ENCODE data around the gene HOXD4. TPM values are rescaled to one million over a fixed set of nuclear protein-coding genes. Genes with fewer than 3 reads are reported as not detected.

The HOXD4 gene
- total RNA-seq, 4 donors from 2014 or later: 3.8 to 17.1 (median 16.6) TPM

GRCh38 chr2:176145085-176145969 lies 6.0 kb upstream of the HOXD4 start:
- H3K9me3 ChIP-seq: no peaks in the 10 kb centered on the region
- no peak for TF ChIP-seq EP300 (IDR thresholded peaks at IDR 0.05)
- TF ChIP-seq, protein P1, sequence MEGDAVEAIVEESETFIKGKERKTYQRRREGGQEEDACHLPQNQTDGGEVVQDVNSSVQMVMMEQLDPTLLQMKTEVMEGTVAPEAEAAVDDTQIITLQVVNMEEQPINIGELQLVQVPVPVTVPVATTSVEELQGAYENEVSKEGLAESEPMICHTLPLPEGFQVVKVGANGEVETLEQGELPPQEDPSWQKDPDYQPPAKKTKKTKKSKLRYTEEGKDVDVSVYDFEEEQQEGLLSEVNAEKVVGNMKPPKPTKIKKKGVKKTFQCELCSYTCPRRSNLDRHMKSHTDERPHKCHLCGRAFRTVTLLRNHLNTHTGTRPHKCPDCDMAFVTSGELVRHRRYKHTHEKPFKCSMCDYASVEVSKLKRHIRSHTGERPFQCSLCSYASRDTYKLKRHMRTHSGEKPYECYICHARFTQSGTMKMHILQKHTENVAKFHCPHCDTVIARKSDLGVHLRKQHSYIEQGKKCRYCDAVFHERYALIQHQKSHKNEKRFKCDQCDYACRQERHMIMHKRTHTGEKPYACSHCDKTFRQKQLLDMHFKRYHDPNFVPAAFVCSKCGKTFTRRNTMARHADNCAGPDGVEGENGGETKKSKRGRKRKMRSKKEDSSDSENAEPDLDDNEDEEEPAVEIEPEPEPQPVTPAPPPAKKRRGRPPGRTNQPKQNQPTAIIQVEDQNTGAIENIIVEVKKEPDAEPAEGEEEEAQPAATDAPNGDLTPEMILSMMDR (IDR thresholded peaks at IDR 0.05): no peak
- TF ChIP-seq POLR2A (IDR thresholded peaks at IDR 0.05): no peak
- H3K4me1 ChIP-seq: peaks cover 0 to 8% (median 0%) of the 10 kb centered on the region in 4 donors
- H3K4me3 ChIP-seq: no peak overlapping the region
- H3K36me3 ChIP-seq: peaks cover 0 to 18% (median 0%) of the 10 kb centered on the region in 3 donors
- no peak overlapping the region for H3K27ac ChIP-seq
- 74 to 85% methylated on average over 4 of the region's 4 CpGs for WGBS, 2 donors
- no peak for DNase-seq (ENCODE audit: low spot score in 2 of 2)
- peaks cover 0 to 47% of the 10 kb centered on the region in 2 donors for H3K27me3 ChIP-seq

- H3K27me3 ChIP-seq: peaks cover 0 to 52% of the 10 kb centered on the region in 2 donors
- no peak overlapping the region for H3K27ac ChIP-seq
- no peaks in the 10 kb centered on the region for H3K9me3 ChIP-seq
- TF ChIP-seq, protein P1 (IDR thresholded peaks at IDR 0.05): no peak
- TF ChIP-seq EP300 (IDR thresholded peaks at IDR 0.05): no peak
- TF ChIP-seq POLR2A (IDR thresholded peaks at IDR 0.05): no peak
- no peak for DNase-seq (ENCODE audit: low spot score in 2 of 2)
- no peak overlapping the region for H3K4me3 ChIP-seq
- WGBS, 2 donors: 74 to 84% methylated on average over 6 of the region's 6 CpGs
- peaks cover 0 to under 1% (median 0%) of the 10 kb centered on the region in 4 donors for H3K4me1 ChIP-seq
- H3K36me3 ChIP-seq: peaks cover 0 to 26% (median 0%) of the 10 kb centered on the region in 3 donors
Measured at GRCh38 chr2:176146101-176146500, 5.2 kb upstream of the HOXD4 start.

- H3K9me3 ChIP-seq: no peaks in the 10 kb centered on the region
Measured at GRCh38 chr2:176146645-176147044, 4.7 kb upstream of the HOXD4 start.

DNA sequence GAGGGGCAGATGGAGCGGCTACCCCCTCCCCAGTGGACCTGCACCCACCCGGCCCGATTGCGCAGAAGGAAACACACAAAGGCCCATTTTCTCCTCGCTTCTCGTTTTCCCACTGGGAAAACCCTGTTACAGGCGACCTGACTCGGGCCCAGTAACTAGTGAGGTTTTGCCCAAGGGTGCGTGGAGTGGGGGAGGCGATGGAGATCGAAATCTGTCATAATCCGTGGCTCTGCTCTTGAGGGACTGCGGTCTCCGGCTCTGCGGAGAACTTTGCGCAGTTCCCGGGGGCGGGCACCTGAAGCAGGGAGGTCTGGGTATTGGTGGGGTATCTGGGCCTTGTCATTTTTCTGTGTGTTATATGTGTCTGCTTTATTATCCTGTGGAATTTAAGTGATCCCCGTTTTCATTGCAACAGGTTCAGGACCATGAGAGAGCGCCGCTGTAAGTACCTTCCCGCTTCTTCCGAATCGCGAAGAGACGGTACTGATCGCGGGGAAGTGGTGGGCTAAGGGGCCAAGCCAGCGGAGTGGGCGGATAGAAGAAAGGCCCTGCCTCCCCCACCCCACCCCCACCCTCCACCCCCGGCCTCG lies 4.0 kb upstream of the HOXD4 start:
- no peaks in the 10 kb centered on the region for H3K9me3 ChIP-seq
- WGBS, 2 donors: 74 to 81% methylated on average over 30 to 32 of the region's 32 CpGs
- no peak overlapping the region for H3K4me3 ChIP-seq
- DNase-seq (ENCODE audit: low spot score in 2 of 2): no peak
- H3K27me3 ChIP-seq: peaks cover 0 to 64% of the 10 kb centered on the region in 2 donors
- no peak for TF ChIP-seq POLR2A (IDR thresholded peaks at IDR 0.05)
- H3K36me3 ChIP-seq: peaks cover 0 to 32% (median 0%) of the 10 kb centered on the region in 3 donors
- H3K4me1 ChIP-seq: no peaks in the 10 kb centered on the region
- H3K27ac ChIP-seq: no peak overlapping the region

More at GRCh38 chr2:176146645-176147044, 4.7 kb upstream of the HOXD4 start:
- TF ChIP-seq EP300 (IDR thresholded peaks at IDR 0.05) (no peak), POLR2A (IDR thresholded peaks at IDR 0.05) (no peak)
- TF ChIP-seq, protein P1 (IDR thresholded peaks at IDR 0.05): no peak
- Histone ChIP-seq H3K27me3 (peaks cover 0 to 57% of the 10 kb centered on the region in 2 donors), H3K27ac (no peak overlapping the region), H3K36me3 (peaks cover 0 to 29% (median 0%) of the 10 kb centered on the region in 3 donors), H3K4me3 (no peak overlapping the region), H3K4me1 (no peaks in the 10 kb centered on the region)
- no peak for DNase-seq (ENCODE audit: low spot score in 2 of 2)

DNA sequence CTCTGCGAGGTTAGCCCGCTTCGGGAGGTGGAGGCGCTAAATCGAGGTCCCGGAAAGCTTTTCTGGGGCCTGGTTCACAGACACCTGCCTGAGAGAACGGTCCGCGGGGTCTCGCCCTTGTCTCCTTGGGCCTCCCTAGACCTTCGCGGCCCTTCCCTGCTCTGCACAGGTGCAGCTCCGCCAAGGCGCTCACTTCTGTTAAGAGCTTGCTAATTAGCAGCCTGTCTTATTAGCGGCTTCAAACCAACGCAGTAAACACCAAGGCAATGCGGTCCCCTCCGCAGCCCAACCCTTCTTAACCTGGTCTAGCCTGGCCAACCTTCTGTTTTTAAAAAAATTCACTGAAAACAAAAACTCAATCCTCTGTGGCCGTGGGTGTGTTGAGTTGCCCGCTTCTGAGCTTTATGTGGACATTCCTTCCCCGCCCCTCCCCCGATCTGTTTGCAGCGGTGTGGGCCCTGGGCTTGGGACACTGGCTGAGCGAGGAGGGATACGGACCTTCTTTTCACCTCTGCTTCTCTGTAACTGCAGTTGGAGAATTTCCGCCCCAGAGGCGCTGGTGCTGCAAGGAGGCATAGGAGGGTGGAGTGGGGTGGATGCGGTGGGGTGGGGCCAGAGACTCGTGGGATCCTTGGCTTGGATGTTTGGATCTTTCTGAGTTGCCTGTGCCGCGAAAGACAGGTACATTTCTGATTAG lies 3.4 kb upstream of the HOXD4 start:
- H3K27me3 ChIP-seq: peaks cover 0 to 70% of the 10 kb centered on the region in 2 donors
- H3K9me3 ChIP-seq: no peaks in the 10 kb centered on the region
- TF ChIP-seq, protein P1 (IDR thresholded peaks at IDR 0.05): no peak
- TF ChIP-seq POLR2A (IDR thresholded peaks at IDR 0.05): no peak
- TF ChIP-seq EP300 (IDR thresholded peaks at IDR 0.05): no peak
- H3K27ac ChIP-seq: no peak overlapping the region
- no peak for DNase-seq (ENCODE audit: low spot score in 2 of 2)
- no peak overlapping the region for H3K4me3 ChIP-seq
- 72 to 74% methylated on average over 27 to 30 of the region's 31 CpGs for WGBS, 2 donors
- peaks cover 0 to 39% (median 0%) of the 10 kb centered on the region in 3 donors for H3K36me3 ChIP-seq
- no peaks in the 10 kb centered on the region for H3K4me1 ChIP-seq
